B cell (primary cell): ENCODE data around the gene PGP. TPM values are rescaled to one million over a fixed set of nuclear protein-coding genes. Genes with fewer than 3 reads are reported as not detected.

Experiments
- ATAC-seq: fragments of 200-7000 bp; cut with Tn5 transposase; one replicate; pipeline ENCODE4 v1.10.0; 2021; ENCODE audit warnings: low read depth, mild to moderate bottlenecking, moderate number of reproducible peaks, moderate library complexity
- CTCF ChIA-PET: fragments of 350-600 bp; sonication (Branson Sonifier 250); formaldehyde crosslinking; loops from one replicate; lab custom pipeline; 2021; ENCODE audit warnings: antibody characterized with exemption, inconsistent platforms; lab: Charles Lee
- POLR2A ChIA-PET: fragments of 350-600 bp; sonication (Branson Sonifier 250); formaldehyde crosslinking; loops from one replicate; lab custom pipeline; 2021; ENCODE audit warnings: antibody characterized with exemption; lab: Charles Lee
- DNase-seq: peaks from one replicate; pipeline ENCODE4 v3.0.0; 2013
- H2AFZ ChIP-seq: 2 replicates; pipeline ENCODE4 v1.6.1; 2012; ENCODE audit warnings: mild to moderate bottlenecking, low read depth, low read length; ENCODE audit not compliant: insufficient read depth, poor library complexity, severe bottlenecking
- H3K27ac ChIP-seq, 2 donors: 1 replicate in 1 of 2; 2 replicates in 1 of 2; pipeline ENCODE4 v1.5.1; 2012 to 2013; ENCODE audit warnings: low read length in 2 of 2, mild to moderate bottlenecking in 2 of 2, moderate library complexity in 1 of 2
- H3K27me3 ChIP-seq, 4 experiments: fragments of 200-600 bp in 1 of 4; sonication (generic) in 1 of 4; replicated peaks in 1 of 4; 1 replicate in 2 of 4; 2 replicates in 2 of 4; pipeline versions ENCODE4 v1.6.1 to v1.7.0; 2013 to 2016; ENCODE audit warnings: low read length in 3 of 4, mild to moderate bottlenecking in 2 of 4, mixed read lengths in 1 of 4, moderate library complexity in 1 of 4; ENCODE audit not compliant: insufficient read depth in 4 of 4, control insufficient read depth in 3 of 4; ENCODE audit errors: control extremely low read depth in 1 of 4
- H3K36me3 ChIP-seq, 2 experiments: replicated peaks in 1 of 2; 1 replicate in 1 of 2; 2 replicates in 1 of 2; pipeline versions ENCODE4 v1.6.1 to v1.7.1; 2013; ENCODE audit warnings: low read length in 1 of 2; ENCODE audit not compliant: insufficient read depth in 2 of 2, control insufficient read depth in 1 of 2; ENCODE audit errors: control extremely low read depth in 1 of 2, extremely low read depth in 1 of 2
- H3K4me1 ChIP-seq, 2 donors: fragments of 200-600 bp in 1 of 2; sonication (generic) in 1 of 2; 1 replicate in 1 of 2; 2 replicates in 1 of 2; pipeline versions ENCODE4 v1.5.1 to v1.6.1; 2013 to 2017; ENCODE audit warnings: low read length in 2 of 2; ENCODE audit not compliant: control insufficient read depth in 2 of 2, insufficient read depth in 2 of 2
- H3K4me2 ChIP-seq: replicated peaks from 2 replicates; pipeline ENCODE3; 2012; ENCODE audit warnings: mild to moderate bottlenecking, low read depth, low read length; ENCODE audit not compliant: poor library complexity, severe bottlenecking
- H3K4me3 ChIP-seq, 5 experiments: fragments of 200-600 bp in 1 of 5; sonication (generic) in 1 of 5; 1 replicate in 3 of 5; 2 replicates in 2 of 5; pipeline versions ENCODE4 v1.5.1 to v1.7.0; 2011 to 2016; ENCODE audit warnings: low read length in 4 of 5, mild to moderate bottlenecking in 4 of 5, low read depth in 2 of 5, control low read depth in 1 of 5, moderate library complexity in 1 of 5; ENCODE audit not compliant: insufficient read depth in 1 of 5; ENCODE audit errors: control extremely low read depth in 1 of 5, extremely low read depth in 1 of 5
- H3K79me2 ChIP-seq: fragments of 200-600 bp; sonication (generic); one replicate; pipeline ENCODE4 v1.6.0; 2016; ENCODE audit warnings: low read length; ENCODE audit not compliant: control insufficient read depth, insufficient read depth
- H3K9ac ChIP-seq: fragments of 200-600 bp; sonication (generic); 2 replicates; pipeline ENCODE4 v1.6.1; 2017; ENCODE audit warnings: mild to moderate bottlenecking, low read length, moderate library complexity
- H3K9me3 ChIP-seq, 3 donors: one replicate each; pipeline versions ENCODE4 v1.6.1 to v1.7.1; 2013; ENCODE audit warnings: low read length in 2 of 3; ENCODE audit not compliant: control insufficient read depth in 2 of 3, insufficient read depth in 1 of 3; ENCODE audit errors: control extremely low read depth in 1 of 3
- H4K20me1 ChIP-seq: 2 replicates; pipeline ENCODE4 v1.6.0; 2012; ENCODE audit warnings: mild to moderate bottlenecking, low read length; ENCODE audit not compliant: insufficient read depth, control insufficient read depth, poor library complexity, severe bottlenecking
- H3K27ac Mint-ChIP-seq: one replicate; pipeline ENCODE4 v1.8.0; 2021; ENCODE audit warnings: mixed read lengths
- H3K27me3 Mint-ChIP-seq: one replicate; pipeline ENCODE4 v1.8.0; 2021; ENCODE audit warnings: mixed read lengths
- H3K4me1 Mint-ChIP-seq: one replicate; pipeline ENCODE4 v1.8.0; 2021; ENCODE audit warnings: mixed read lengths
- H3K4me3 Mint-ChIP-seq: one replicate; pipeline ENCODE4 v1.8.0; 2021; ENCODE audit warnings: mixed read lengths
- H3K9me3 Mint-ChIP-seq: one replicate; pipeline ENCODE4 v1.8.0; 2022; ENCODE audit warnings: mixed read lengths; ENCODE audit not compliant: insufficient read depth
- CTCF ChIP-seq: fragments of 200-600 bp; IDR thresholded peaks from one replicate; pipeline ENCODE4 v1.8.0; 2022; ENCODE audit warnings: antibody characterized with exemption, mild to moderate bottlenecking
- EZH2 ChIP-seq: IDR thresholded peaks from 2 replicates; pipeline ENCODE4 v1.6.1; 2012; ENCODE audit warnings: borderline replicate concordance, low read depth, mild to moderate bottlenecking, moderate library complexity, low read length; ENCODE audit not compliant: insufficient read depth, poor library complexity, severe bottlenecking
- WGBS: methylation state at CpG from one replicate; pipeline ENCODE4 v1.1.5; 2013; ENCODE audit warnings: missing lambda C conversion rate; ENCODE audit not compliant: insufficient coverage; 5-methylcytosine and 5-hydroxymethylcytosine counted together
- intact Hi-C: fragments of 100-400 bp; cut with micrococcal nuclease; formaldehyde crosslinking; loops from one replicate; pipeline ENCODE4 v1.10.0; 2022
- polyA plus RNA-seq: library from polyadenylated mRNA; depleted of rRNA; stranded (reverse); fragments of >200 nt; gene quantifications from 2 replicates; pipeline ENCODE4 v1.2.3, GENCODE V29; 2012
- total RNA-seq, 2 donors: library from RNA; stranded (reverse); fragments of 120-200 nt in 1 of 2; gene quantifications; 1 replicate in 1 of 2; 2 replicates in 1 of 2; pipeline versions ENCODE4 v1.2.3 to v1.2.4, GENCODE V29; 2013 to 2022

Gene PGP
- total and polyA plus RNA-seq, 2 donors (not counting 1 experiment from before 2014, with no cell fraction given), result 15.4 to 16.5 TPM

- H3K4me1 Mint-ChIP-seq, result peaks cover 10% of the 10 kb centered on the region
- Histone ChIP-seq H3K4me3 (peak overlapping the region in 1 of 5 experiments; percentile 44), H3K4me2 (peak overlapping the region; percentile 83), H3K27ac (no peak overlapping the region), H3K27me3 (peaks cover 0 to 50% (median 20%) of the 10 kb centered on the region in 4 experiments), H4K20me1 (no peaks in the 10 kb centered on the region), H3K79me2 (no peaks in the 10 kb centered on the region), H3K36me3 (no peaks in the 10 kb centered on the region), H3K9ac (no peak overlapping the region), H3K9me3 (peaks cover 0 to 6% (median 0%) of the 10 kb centered on the region in 3 donors), H3K4me1 (peaks cover 12 to 22% of the 10 kb centered on the region in 2 donors), H2AFZ (no peak overlapping the region)
- H3K27ac Mint-ChIP-seq, result peak overlapping the region; percentile 37
- H3K9me3 Mint-ChIP-seq, result no peaks in the 10 kb centered on the region
- TF ChIP-seq EZH2 (no peak), CTCF (peak; percentile 47)
- intact Hi-C loops, result loop anchor here (1.0 to 10.0 kb wide), 4 partner anchors 56 to 410 kb away; partner anchors contain the start of genes ABCA3 and ECI1
- 40% methylated on average over 6 of the region's 10 CpGs for WGBS
- DNase-seq (peak; percentile 77), ATAC-seq (peak; percentile 73)
- POLR2A ChIA-PET, result interaction anchor here (1.0 to 1.1 kb wide), 2 partner anchors 10 to 306 kb away, joined by 3 read pairs; partner anchors contain the start of gene MLST8
- peak overlapping the region; percentile 78 for H3K4me3 Mint-ChIP-seq
- CTCF ChIA-PET, result interaction anchor here (0.6 to 4.7 kb wide), 29 partner anchors 10 to 325 kb away, joined by 3 to 71 read pairs (median 4); partner anchors contain the start of genes AMDHD2, ATP6V0C, BRICD5 and CCNF
- H3K27me3 Mint-ChIP-seq, result peaks cover 28% of the 10 kb centered on the region
Measured at GRCh38 chr16:2194852-2195321, 19.8 kb downstream of the PGP start.
